Colon (tissue), 2 donors: ENCODE measurements around the gene RNASE9.
"Not testable (repeated sequence)": the region's sequence is repeated elsewhere in the genome, so short reads cannot be mapped to it uniquely, and the experiment has no call there.

Experiments
- FAIRE-seq: peaks from 2 replicates; lab custom pipeline; 2012; peaks lifted over from hg19 to GRCh38; lab: Jason Lieb, UNC
- donor health status: control.
- donor health status: control.

Gene RNASE9

DNA sequence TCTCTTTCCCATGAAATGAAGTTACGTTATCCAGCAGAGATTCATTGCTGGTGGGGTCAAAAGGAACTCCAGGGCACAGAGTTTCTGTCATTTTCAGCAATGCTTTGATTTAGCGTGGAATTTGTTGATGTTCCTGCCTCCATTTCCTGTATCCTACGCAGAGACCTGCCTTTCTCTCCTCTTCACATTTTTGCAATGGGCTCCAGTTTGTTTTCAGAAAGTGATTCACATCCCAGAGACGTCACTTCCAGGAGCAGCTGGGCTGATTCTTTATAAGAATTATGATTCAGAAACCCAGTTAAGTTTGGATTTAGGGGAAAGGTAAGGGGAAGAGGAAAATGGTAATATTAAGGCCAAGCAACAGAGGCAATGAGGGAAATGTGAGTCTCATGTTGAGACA lies 43.9 kb downstream of the RNASE9 start:
- FAIRE-seq = no peak

DNA sequence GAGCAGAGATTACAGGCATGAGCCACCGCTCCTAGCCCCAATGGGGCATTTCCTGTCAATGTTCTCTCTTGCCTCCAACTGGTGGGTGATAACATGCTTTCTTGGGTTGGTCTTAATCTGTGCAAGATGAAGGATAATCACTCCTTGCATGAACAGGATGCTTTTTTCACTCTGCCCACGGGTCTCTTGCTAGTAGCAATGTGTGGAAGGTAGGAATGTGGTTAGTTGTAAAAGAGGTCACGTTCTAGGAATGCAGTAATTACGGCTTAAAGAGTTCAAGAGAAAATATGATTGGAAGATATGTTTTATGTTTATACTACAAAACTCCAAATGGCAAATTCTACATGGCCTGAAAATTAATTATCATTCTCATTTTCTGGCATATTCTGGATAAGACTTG lies 45.0 kb downstream of the RNASE9 start:
- no peak for FAIRE-seq

DNA sequence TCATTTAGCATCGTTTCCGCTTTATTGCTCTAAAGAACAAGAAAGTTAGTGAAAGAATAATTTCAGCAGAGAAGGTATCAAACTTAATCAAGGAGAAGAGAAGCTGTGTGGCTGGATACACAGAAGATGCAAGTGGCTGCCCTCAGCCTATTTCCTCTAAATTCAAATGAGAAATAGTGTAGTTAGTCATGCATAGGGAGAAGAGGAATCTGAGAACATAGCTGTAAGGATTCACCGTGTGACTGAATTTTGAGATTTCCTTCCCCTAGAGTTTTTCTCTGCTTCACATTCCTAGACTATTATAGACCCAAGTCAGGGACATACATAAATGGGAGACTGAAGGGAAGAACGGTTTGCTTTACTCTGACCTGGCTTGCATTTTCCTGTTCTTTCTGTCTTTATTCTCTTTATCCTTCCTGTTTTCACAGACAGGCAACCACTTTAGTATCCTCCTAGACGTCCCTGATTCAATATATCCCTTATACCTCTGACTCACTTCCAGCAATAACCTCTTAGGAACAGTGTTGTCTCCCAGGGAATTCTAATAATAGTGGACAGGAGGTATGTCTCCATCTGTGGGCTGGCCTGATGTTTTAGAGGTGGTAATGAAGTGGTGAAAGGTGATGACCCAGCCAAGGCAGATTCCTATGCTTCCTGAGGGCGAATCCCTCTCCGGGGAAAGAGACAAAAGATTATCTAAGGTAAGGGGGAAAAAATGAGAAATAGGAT lies 48.5 kb downstream of the RNASE9 start:
- FAIRE-seq = no peak

DNA sequence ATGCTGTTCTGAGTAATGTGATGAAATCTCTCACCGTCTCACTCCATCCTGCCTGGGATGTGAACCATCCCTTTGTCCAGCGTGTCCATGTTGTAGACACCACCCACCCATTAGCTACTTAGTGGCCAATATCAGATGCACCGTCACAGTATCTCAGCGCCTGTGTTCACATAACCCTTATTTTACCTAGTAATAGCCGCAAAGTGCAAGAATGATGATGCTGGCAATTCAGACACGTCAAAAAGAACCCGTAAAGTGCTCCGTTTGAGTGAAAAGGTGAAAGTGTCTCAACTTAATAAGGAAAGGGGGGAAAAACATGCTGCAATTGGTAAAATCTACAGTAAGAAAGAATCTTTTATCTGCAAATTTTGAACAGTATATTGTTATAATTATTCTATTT lies 52.5 kb downstream of the RNASE9 start:
- FAIRE-seq = no peak

DNA sequence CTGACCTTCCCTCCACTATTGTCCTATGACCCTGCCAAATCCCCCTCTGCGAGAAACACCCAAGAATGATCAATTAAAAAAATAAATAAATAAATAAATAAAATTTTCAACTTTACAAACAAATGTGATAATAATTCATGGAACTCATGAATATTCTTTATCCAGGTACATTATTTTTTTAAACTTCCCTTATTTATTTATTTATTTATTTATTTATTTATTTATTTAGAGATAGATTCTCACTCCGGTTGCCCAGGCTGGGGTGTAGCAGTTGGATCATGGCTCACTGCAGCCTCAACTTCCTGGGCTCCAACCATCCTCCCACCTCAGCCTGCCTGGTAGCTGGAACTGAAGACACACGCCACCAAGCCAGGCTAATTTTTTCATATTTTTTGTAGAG lies 53.3 kb downstream of the RNASE9 start:
- FAIRE-seq = not testable (repeated sequence)

DNA sequence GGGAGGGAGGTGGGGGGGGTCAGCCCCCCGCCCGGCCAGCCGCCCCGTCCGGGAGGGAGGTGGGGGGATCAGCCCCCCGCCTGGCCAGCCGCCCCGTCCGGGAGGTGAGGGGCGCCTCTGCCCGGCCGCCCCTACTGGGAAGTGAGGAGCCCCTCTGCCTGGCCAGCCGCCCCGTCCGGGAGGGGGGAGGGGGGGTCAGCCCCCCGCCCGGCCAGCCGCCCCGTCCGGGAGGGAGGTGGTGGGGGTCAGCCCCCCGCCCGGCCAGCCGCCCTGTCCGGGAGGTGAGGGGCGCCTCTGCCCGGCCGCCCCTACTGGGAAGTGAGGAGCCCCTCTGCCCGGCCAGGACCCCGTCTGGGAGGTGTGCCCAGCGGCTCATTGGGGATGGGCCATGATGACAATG lies 54.1 kb downstream of the RNASE9 start:
- not testable (repeated sequence) for FAIRE-seq

DNA sequence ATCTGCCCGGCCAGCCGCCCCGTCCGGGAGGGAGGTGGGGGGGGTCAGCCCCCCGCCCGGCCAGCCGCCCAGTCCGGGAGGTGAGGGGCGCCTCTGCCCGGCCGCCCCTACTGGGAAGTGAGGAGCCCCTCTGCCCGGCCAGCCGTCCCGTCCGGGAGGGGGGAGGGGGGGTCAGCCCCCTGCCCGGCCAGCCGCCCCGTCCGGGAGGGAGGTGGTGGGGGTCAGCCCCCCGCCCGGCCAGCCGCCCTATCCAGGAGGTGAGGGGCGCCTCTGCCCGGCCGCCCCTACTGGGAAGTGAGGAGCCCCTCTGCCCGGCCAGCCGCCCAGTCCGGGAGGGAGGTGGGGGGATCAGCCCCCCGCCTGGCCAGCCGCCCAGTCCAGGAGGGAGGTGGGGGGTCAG lies 54.6 kb downstream of the RNASE9 start:
- FAIRE-seq = not testable (repeated sequence)
